Measurements from ENCODE around the gene TMEM245.

DNA sequence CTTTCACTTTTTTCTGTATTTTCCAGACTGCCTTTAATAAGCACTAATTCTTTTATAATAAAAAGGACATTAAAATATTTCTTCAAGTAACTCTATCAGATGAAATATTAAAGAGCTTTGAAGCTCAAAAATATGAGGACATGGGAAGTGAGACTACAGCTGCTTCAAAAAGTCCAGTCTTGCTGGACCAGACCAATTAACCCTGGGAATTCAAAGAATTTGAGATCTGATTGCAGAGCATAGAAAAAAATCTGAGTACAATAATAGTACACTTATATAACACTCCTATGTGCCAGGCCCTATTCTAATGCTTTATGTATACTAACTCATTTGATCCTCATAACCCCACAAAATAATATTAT lies 9.8 kb downstream of the TMEM245 start:
- TF ChIP-seq, protein P1, sequence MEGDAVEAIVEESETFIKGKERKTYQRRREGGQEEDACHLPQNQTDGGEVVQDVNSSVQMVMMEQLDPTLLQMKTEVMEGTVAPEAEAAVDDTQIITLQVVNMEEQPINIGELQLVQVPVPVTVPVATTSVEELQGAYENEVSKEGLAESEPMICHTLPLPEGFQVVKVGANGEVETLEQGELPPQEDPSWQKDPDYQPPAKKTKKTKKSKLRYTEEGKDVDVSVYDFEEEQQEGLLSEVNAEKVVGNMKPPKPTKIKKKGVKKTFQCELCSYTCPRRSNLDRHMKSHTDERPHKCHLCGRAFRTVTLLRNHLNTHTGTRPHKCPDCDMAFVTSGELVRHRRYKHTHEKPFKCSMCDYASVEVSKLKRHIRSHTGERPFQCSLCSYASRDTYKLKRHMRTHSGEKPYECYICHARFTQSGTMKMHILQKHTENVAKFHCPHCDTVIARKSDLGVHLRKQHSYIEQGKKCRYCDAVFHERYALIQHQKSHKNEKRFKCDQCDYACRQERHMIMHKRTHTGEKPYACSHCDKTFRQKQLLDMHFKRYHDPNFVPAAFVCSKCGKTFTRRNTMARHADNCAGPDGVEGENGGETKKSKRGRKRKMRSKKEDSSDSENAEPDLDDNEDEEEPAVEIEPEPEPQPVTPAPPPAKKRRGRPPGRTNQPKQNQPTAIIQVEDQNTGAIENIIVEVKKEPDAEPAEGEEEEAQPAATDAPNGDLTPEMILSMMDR (IDR thresholded peaks at IDR 0.05): no peak
- no peak for TF ChIP-seq POLR2A (IDR thresholded peaks at IDR 0.05)
